ENCODE measurements around the gene OR10H2. TPM values are rescaled to one million over a fixed set of nuclear protein-coding genes. Genes with fewer than 3 reads are reported as not detected.

OR10H2 gene
- total and polyA plus RNA-seq, 2 donors (not counting 3 experiments of a cell fraction or from before 2014, with no cell fraction given) = not detected

DNA sequence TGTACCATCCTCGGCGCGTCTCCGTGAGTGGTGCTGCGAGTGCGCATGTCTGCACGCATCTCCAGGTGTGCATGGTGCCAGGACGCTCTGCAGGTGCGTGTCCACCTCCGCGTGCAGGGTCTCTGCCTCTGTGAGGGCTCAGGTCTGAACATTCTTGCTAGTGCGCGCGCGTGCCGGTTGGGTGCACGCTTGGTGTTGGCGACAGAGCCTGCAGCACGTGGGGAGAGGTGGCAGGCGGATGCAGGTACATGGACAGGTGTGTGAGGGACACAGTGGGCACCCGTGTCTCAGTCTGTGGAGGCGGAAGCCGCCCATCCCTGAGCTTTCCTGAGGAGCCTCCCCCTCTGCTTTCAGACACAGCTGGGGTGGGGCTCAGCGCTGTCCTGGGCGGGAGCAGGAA lies 4.9 kb upstream of the OR10H2 start:
- no peaks in the 10 kb centered on the region for H3K27me3 ChIP-seq (ENCODE audit: control insufficient read depth in 2 of 2, insufficient read depth in 2 of 2, low read length in 2 of 2)
- no peak for TF ChIP-seq JUN (IDR thresholded peaks at IDR 0.05; ENCODE audit: borderline replicate concordance, insufficient read depth, insufficient read length, low read depth)
- TF ChIP-seq GATA2 (IDR thresholded peaks at IDR 0.05; ENCODE audit: insufficient read depth, insufficient read length, low read depth, low read length) = no peak
- TF ChIP-seq FOS (IDR thresholded peaks at IDR 0.05; ENCODE audit: borderline replicate concordance, insufficient read depth, low read length) = no peak
- TF ChIP-seq, protein P1, sequence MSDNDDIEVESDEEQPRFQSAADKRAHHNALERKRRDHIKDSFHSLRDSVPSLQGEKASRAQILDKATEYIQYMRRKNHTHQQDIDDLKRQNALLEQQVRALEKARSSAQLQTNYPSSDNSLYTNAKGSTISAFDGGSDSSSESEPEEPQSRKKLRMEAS (IDR thresholded peaks at IDR 0.05; ENCODE audit: insufficient read depth, insufficient read length) = no peak
- TF ChIP-seq EZH2 (IDR thresholded peaks at IDR 0.05; ENCODE audit: borderline replicate concordance, low read depth, low read length, severe bottlenecking) = no peak
- TF ChIP-seq MYC (IDR thresholded peaks at IDR 0.05; ENCODE audit: low read depth, low read length) = no peak
- no peak for TF ChIP-seq POLR2A (IDR thresholded peaks at IDR 0.05; ENCODE audit: low read depth, low read length)
- no peak for TF ChIP-seq POLR2AphosphoS5 (IDR thresholded peaks at IDR 0.05; ENCODE audit: insufficient read depth, low read depth, low read length)
- no peak for TF ChIP-seq CTCF (IDR thresholded peaks at IDR 0.05; ENCODE audit: extremely low read depth in 1 of 2, insufficient read depth in 1 of 2, low read depth in 1 of 2, low read length in 2 of 2)
- no peak overlapping the region for H3K4me2 ChIP-seq (ENCODE audit: insufficient read depth, low read length)
- no TSS peak for BruUV-seq (replicated peaks)
- CTCF ChIA-PET = no interaction called here
- dilution Hi-C loops (cut with MboI; ENCODE audit: extremely low pct_ligation_motif_present, low sequenced_read_pairs) (no loop called here), intact Hi-C loops (cut with micrococcal nuclease) (no loop called here)
- FAIRE-seq = no peak
- POLR2A ChIA-PET = no interaction called here
- H3K27ac ChIP-seq (ENCODE audit: insufficient read depth, low read depth, low read length) = no peak overlapping the region
- H3K9me3 ChIP-seq (replicated peaks; ENCODE audit: control insufficient read depth, insufficient read depth, low read length) = peaks cover 1% of the 10 kb centered on the region
- H2AFZ ChIP-seq (ENCODE audit: low read depth, low read length) = no peak overlapping the region
- no peak overlapping the region for H3K9ac ChIP-seq (replicated peaks; ENCODE audit: extremely low read depth, insufficient read depth, low read length)
- H3K36me3 ChIP-seq (ENCODE audit: control insufficient read depth in 2 of 2, extremely low read depth in 1 of 2, insufficient read depth in 2 of 2, low read length in 2 of 2) = no peaks in the 10 kb centered on the region
- no peaks in the 10 kb centered on the region for H3K9me1 ChIP-seq (replicated peaks; ENCODE audit: control insufficient read depth, extremely low read depth, insufficient read depth, low read length)
- no peaks in the 10 kb centered on the region for H4K20me1 ChIP-seq (replicated peaks; ENCODE audit: control insufficient read depth, extremely low read depth, insufficient read depth, low read length)
- no peaks in the 10 kb centered on the region for H3K79me2 ChIP-seq (ENCODE audit: control insufficient read depth, insufficient read depth, low read length)
- no peak for DNase-seq (ENCODE audit: low read depth, low spot score)
- no peaks in the 10 kb centered on the region for H3K4me1 ChIP-seq (ENCODE audit: control insufficient read depth, extremely low read depth, insufficient read depth, low read length)
- no peak overlapping the region for H3K4me3 ChIP-seq (replicated peaks in 1 of 3; ENCODE audit: insufficient read depth in 1 of 3, low read depth in 1 of 3, low read length in 3 of 3)
